HepG2 (cell line): ENCODE measurements around the gene SAMD10. TPM values are rescaled to one million over a fixed set of nuclear protein-coding genes. Genes with fewer than 3 reads are reported as not detected.

Experiments used
- AGO2 ChIP-seq: fragments of 200-400 bp; formaldehyde crosslinking; optimal IDR thresholded peaks from 2 replicates; pipeline ENCODE3; 2017; ENCODE audit warnings: mild to moderate bottlenecking, low read depth, low read length, moderate library complexity
- ARNTL ChIP-seq: sonication (generic); formaldehyde crosslinking; IDR thresholded peaks from 2 replicates; pipeline ENCODE4 v1.4.0; 2020; ENCODE audit warnings: mild to moderate bottlenecking, missing genetic modification reagents
- CC2D1A ChIP-seq: sonication (generic); formaldehyde crosslinking; IDR thresholded peaks from 2 replicates; pipeline ENCODE4 v1.8.1; 2023; ENCODE audit warnings: mild to moderate bottlenecking, missing genetic modification reagents
- CCAR2 ChIP-seq: fragments of 200-400 bp; formaldehyde crosslinking; optimal IDR thresholded peaks from 2 replicates; pipeline ENCODE3; 2018; ENCODE audit warnings: low read depth, mild to moderate bottlenecking, low read length, moderate library complexity
- CEBPG ChIP-seq: IDR thresholded peaks from 2 replicates; pipeline ENCODE4 v1.6.1; 2016
- GTF3A ChIP-seq: sonication (generic); formaldehyde crosslinking; conservative IDR thresholded peaks from 2 replicates; pipeline ENCODE4 v1.4.0; 2020; ENCODE audit warnings: mild to moderate bottlenecking, missing genetic modification reagents
- HNRNPL ChIP-seq: fragments of 200-400 bp; formaldehyde crosslinking; IDR thresholded peaks from 2 replicates; pipeline ENCODE4 v1.6.1; 2017; ENCODE audit warnings: mild to moderate bottlenecking, low read depth, low read length
- KAT7 ChIP-seq: IDR thresholded peaks from 2 replicates; pipeline ENCODE4 v1.6.1; 2018; ENCODE audit warnings: borderline replicate concordance, missing compliant biosample characterization
- MAF1 ChIP-seq: sonication (generic); formaldehyde crosslinking; IDR thresholded peaks from 2 replicates; pipeline ENCODE4 v1.5.0; 2020; ENCODE audit warnings: missing genetic modification reagents, borderline replicate concordance
- PHF21A ChIP-seq: sonication (generic); formaldehyde crosslinking; IDR thresholded peaks from 2 replicates; pipeline ENCODE4 v1.5.0; 2020; ENCODE audit warnings: mild to moderate bottlenecking, missing genetic modification reagents
- PRMT3 ChIP-seq: sonication (generic); formaldehyde crosslinking; IDR thresholded peaks from 2 replicates; pipeline ENCODE4 v1.8.1; 2022; ENCODE audit warnings: low read depth, mild to moderate bottlenecking, moderate library complexity, missing genetic modification reagents, borderline replicate concordance
- TBL1XR1 ChIP-seq: fragments of 150-350 bp; IDR thresholded peaks from 2 replicates; pipeline ENCODE4 v1.6.1; 2014; ENCODE audit warnings: borderline replicate concordance, low read length; ENCODE audit not compliant: partially characterized antibody
- TEAD3 ChIP-seq: optimal IDR thresholded peaks from 2 replicates; pipeline ENCODE3; 2016; ENCODE audit warnings: borderline replicate concordance
- ZNF121 ChIP-seq: sonication (generic); formaldehyde crosslinking; IDR thresholded peaks from 2 replicates; pipeline ENCODE4 v1.5.0; 2020; ENCODE audit warnings: mild to moderate bottlenecking, missing genetic modification reagents
- ZNF605 ChIP-seq: sonication (generic); formaldehyde crosslinking; IDR thresholded peaks from 2 replicates; pipeline ENCODE4 v1.8.0; 2022; ENCODE audit warnings: mild to moderate bottlenecking, missing genetic modification reagents
- ZNF629 ChIP-seq: sonication (generic); formaldehyde crosslinking; conservative IDR thresholded peaks from 2 replicates; pipeline ENCODE4 v1.5.0; 2020; ENCODE audit warnings: missing genetic modification reagents
- ZSCAN22 ChIP-seq: sonication (generic); formaldehyde crosslinking; IDR thresholded peaks from 2 replicates; pipeline ENCODE4 v1.4.0; 2020; ENCODE audit warnings: mild to moderate bottlenecking, missing genetic modification reagents
- polyA plus RNA-seq, 8 experiments: library from polyadenylated mRNA; depleted of rRNA in 3 of 8; stranded (reverse) in 7 of 8; unstranded in 1 of 8; fragments of >200 nt; fragmentation: Illumina TruSeq in 4 of 8; extraction: Trizol in 4 of 8; gene quantifications; 2 replicates each; pipeline versions ENCODE4 v1.2.1 to v1.2.3, GENCODE V29; 2011 to 2016; ENCODE audit warnings: low read depth in 4 of 8, missing spikeins in 1 of 8, mixed read lengths in 1 of 8; ENCODE audit not compliant: insufficient read depth in 1 of 8
- total RNA-seq, 5 experiments: library from RNA; depleted of rRNA; stranded (reverse); fragments of >200 nt; fragmentation: Illumina TruSeq; extraction: Trizol; gene quantifications; 2 replicates each; pipeline ENCODE4 v1.2.3, GENCODE V29; 2016; ENCODE audit warnings: low read depth in 1 of 5
- TF ChIP-seq, protein P1 (sequence below): sonication (generic); formaldehyde crosslinking; IDR thresholded peaks from 2 replicates; pipeline ENCODE4 v1.5.0; 2020; ENCODE audit warnings: missing genetic modification reagents
- TF ChIP-seq, protein P2 (sequence below): sonication (generic); formaldehyde crosslinking; IDR thresholded peaks from 2 replicates; pipeline ENCODE4 v1.8.1; 2023; ENCODE audit warnings: missing genetic modification reagents, inconsistent platforms, borderline replicate concordance
- TF ChIP-seq, protein P3 (sequence below): sonication (generic); formaldehyde crosslinking; IDR thresholded peaks from 2 replicates; pipeline ENCODE4 v1.4.0; 2020; ENCODE audit warnings: missing genetic modification reagents
- TF ChIP-seq, protein P4 (sequence below): sonication (generic); formaldehyde crosslinking; IDR thresholded peaks from 2 replicates; pipeline ENCODE4 v1.5.1; 2020; ENCODE audit warnings: missing genetic modification reagents, mild to moderate bottlenecking, borderline replicate concordance
- TF ChIP-seq, protein P5 (sequence below): sonication (generic); formaldehyde crosslinking; IDR thresholded peaks from 2 replicates; pipeline ENCODE4 v1.5.1; 2020; ENCODE audit warnings: missing genetic modification reagents, mild to moderate bottlenecking, borderline replicate concordance
- TF ChIP-seq, protein P6 (sequence below): sonication (generic); formaldehyde crosslinking; IDR thresholded peaks from 2 replicates; pipeline ENCODE4 v1.4.0; 2020; ENCODE audit warnings: missing genetic modification reagents, low read depth, mild to moderate bottlenecking, borderline replicate concordance

Gene SAMD10
- total and polyA plus RNA-seq, 2 of the 13 experiments (the other 11 are each of a cell fraction or from before 2014, with no cell fraction given): 6.1 to 11.0 TPM

DNA sequence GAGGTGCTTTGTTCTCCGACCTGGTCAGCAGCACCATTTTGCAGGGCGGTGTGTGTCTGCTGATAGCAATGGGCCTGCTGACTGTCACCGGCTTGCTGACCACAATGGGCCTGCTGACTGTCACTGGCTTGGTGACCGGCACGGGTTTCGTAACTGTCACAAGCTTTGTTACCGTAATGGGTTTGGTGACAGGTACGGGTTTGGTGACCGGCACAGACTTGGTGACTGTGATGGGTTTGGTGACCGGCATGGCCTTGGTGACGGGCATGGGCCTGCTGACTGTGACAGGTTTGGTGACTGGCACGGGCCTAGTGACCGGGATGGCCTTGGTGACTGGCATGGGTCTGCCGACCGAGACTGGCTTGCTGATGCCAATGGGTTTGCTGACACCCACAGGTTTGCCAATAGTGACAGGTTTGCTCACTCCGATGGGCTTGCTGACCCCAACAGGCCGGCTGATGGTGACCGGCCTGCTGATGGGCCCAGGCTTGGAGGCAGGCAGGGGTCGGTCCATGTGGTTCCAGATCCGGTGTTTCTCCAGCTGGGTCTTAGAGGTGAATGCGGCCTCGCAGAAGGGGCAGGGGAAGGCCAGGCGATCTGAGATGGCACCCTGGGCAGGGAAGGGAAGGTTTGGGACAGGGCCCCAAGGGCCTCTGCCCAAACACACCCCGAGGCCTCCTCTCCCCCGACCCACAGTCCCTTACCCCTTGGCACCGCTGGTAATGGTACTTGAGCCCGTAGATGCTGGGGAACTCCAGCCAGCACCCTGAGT is 13.1 kb downstream of the SAMD10 start (continued):
- TF ChIP-seq, protein P1, sequence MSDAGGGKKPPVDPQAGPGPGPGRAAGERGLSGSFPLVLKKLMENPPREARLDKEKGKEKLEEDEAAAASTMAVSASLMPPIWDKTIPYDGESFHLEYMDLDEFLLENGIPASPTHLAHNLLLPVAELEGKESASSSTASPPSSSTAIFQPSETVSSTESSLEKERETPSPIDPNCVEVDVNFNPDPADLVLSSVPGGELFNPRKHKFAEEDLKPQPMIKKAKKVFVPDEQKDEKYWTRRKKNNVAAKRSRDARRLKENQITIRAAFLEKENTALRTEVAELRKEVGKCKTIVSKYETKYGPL (CRISPR knock-in tag): no peak
- no peak for TF ChIP-seq ZSCAN22 (CRISPR knock-in tag)
- no peak for TF ChIP-seq ZNF605 (CRISPR knock-in tag)
- peak; percentile 26 for TF ChIP-seq AGO2
- no peak for TF ChIP-seq CCAR2
- TF ChIP-seq, protein P2, sequence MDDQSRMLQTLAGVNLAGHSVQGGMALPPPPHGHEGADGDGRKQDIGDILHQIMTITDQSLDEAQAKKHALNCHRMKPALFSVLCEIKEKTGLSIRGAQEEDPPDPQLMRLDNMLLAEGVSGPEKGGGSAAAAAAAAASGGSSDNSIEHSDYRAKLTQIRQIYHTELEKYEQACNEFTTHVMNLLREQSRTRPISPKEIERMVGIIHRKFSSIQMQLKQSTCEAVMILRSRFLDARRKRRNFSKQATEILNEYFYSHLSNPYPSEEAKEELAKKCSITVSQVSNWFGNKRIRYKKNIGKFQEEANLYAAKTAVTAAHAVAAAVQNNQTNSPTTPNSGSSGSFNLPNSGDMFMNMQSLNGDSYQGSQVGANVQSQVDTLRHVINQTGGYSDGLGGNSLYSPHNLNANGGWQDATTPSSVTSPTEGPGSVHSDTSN (CRISPR knock-in tag): no peak
- TF ChIP-seq, protein P3, sequence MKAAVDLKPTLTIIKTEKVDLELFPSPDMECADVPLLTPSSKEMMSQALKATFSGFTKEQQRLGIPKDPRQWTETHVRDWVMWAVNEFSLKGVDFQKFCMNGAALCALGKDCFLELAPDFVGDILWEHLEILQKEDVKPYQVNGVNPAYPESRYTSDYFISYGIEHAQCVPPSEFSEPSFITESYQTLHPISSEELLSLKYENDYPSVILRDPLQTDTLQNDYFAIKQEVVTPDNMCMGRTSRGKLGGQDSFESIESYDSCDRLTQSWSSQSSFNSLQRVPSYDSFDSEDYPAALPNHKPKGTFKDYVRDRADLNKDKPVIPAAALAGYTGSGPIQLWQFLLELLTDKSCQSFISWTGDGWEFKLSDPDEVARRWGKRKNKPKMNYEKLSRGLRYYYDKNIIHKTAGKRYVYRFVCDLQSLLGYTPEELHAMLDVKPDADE: no peak
- no peak for TF ChIP-seq PRMT3 (CRISPR knock-in tag)
- no peak for TF ChIP-seq ZNF121
- TF ChIP-seq PHF21A (CRISPR knock-in tag): no peak
- TF ChIP-seq, protein P4, sequence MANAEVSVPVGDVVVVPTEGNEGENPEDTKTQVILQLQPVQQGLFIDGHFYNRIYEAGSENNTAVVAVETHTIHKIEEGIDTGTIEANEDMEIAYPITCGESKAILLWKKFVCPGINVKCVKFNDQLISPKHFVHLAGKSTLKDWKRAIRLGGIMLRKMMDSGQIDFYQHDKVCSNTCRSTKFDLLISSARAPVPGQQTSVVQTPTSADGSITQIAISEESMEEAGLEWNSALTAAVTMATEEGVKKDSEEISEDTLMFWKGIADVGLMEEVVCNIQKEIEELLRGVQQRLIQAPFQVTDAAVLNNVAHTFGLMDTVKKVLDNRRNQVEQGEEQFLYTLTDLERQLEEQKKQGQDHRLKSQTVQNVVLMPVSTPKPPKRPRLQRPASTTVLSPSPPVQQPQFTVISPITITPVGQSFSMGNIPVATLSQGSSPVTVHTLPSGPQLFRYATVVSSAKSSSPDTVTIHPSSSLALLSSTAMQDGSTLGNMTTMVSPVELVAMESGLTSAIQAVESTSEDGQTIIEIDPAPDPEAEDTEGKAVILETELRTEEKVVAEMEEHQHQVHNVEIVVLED (CRISPR knock-in tag): no peak
- TF ChIP-seq ARNTL (CRISPR knock-in tag): no peak
- no peak for TF ChIP-seq KAT7 (CRISPR knock-in tag)
- TF ChIP-seq HNRNPL: 0 out of 2 replicates have a peak, but pooled peaks have one; percentile 49
- TF ChIP-seq CC2D1A (CRISPR knock-in tag): no peak
- TF ChIP-seq TBL1XR1: no peak
- TF ChIP-seq MAF1 (CRISPR knock-in tag): 0 out of 2 replicates have a peak, but pooled peaks have one; percentile 23
- no peak for TF ChIP-seq GTF3A (CRISPR knock-in tag)
- no peak for TF ChIP-seq TEAD3 (CRISPR knock-in tag)
- no peak for TF ChIP-seq CEBPG (CRISPR knock-in tag)
- TF ChIP-seq ZNF629 (CRISPR knock-in tag): no peak
- TF ChIP-seq, protein P5, sequence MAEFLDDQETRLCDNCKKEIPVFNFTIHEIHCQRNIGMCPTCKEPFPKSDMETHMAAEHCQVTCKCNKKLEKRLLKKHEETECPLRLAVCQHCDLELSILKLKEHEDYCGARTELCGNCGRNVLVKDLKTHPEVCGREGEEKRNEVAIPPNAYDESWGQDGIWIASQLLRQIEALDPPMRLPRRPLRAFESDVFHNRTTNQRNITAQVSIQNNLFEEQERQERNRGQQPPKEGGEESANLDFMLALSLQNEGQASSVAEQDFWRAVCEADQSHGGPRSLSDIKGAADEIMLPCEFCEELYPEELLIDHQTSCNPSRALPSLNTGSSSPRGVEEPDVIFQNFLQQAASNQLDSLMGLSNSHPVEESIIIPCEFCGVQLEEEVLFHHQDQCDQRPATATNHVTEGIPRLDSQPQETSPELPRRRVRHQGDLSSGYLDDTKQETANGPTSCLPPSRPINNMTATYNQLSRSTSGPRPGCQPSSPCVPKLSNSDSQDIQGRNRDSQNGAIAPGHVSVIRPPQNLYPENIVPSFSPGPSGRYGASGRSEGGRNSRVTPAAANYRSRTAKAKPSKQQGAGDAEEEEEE (CRISPR knock-in tag): no peak
- TF ChIP-seq, protein P6, sequence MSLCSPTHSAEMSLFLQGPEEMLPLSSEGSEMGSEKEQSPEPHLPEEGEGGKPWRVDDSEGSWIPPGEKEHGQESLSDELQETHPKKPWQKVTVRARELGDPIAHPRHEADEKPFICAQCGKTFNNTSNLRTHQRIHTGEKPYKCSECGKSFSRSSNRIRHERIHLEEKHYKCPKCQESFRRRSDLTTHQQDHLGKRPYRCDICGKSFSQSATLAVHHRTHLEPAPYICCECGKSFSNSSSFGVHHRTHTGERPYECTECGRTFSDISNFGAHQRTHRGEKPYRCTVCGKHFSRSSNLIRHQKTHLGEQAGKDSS (CRISPR knock-in tag): no peak
